Right lobe of liver (tissue), 6 donors: ENCODE results near the gene THG1L. TPM values are rescaled to one million over a fixed set of nuclear protein-coding genes. Genes with fewer than 3 reads are reported as not detected.

ENCODE experiments used
- ATAC-seq, 4 donors: fragments of 200-7000 bp; cut with Tn5 transposase; one replicate each; pipeline ENCODE4 v1.9.1; 2020; ENCODE audit warnings: mild to moderate bottlenecking in 4 of 4, moderate library complexity in 4 of 4
- DNase-seq, 3 donors: peaks; one replicate each; pipeline ENCODE4 v3.0.0-alpha.2; 2020
- H3K27ac ChIP-seq, 3 donors: fragments of 200-600 bp; one replicate each; pipeline ENCODE4 v1.8.0; 2022
- H3K27me3 ChIP-seq, 2 donors: fragments of 200-600 bp; one replicate each; pipeline ENCODE4 v1.8.0; 2022
- H3K36me3 ChIP-seq, 4 donors: fragments of 200-600 bp; sonication (generic) in 1 of 4; one replicate each; pipeline versions ENCODE4 v1.5.1 to v1.8.0; 2017 to 2022; ENCODE audit warnings: control low read depth in 1 of 4
- H3K4me1 ChIP-seq, 4 donors: fragments of 200-600 bp; sonication (generic) in 1 of 4; one replicate each; pipeline versions ENCODE4 v1.5.1 to v1.8.0; 2017 to 2022; ENCODE audit warnings: control low read depth in 1 of 4
- H3K4me3 ChIP-seq, 3 donors: fragments of 200-600 bp; one replicate each; pipeline ENCODE4 v1.8.0; 2022
- H3K9me3 ChIP-seq, 4 donors: fragments of 200-600 bp; sonication (generic) in 1 of 4; one replicate each; pipeline versions ENCODE4 v1.5.1 to v1.8.0; 2017 to 2022; ENCODE audit warnings: control low read depth in 1 of 4
- CTCF ChIP-seq, 4 donors: fragments of 200-600 bp in 3 of 4; fragments of 450-650 bp in 1 of 4; IDR thresholded peaks; one replicate each; pipeline versions ENCODE4 v1.5.1 to v1.8.0; 2016 to 2022; ENCODE audit warnings: antibody characterized with exemption in 4 of 4, mild to moderate bottlenecking in 2 of 4
- POLR2A ChIP-seq: fragments of 450-650 bp; IDR thresholded peaks from one replicate; pipeline ENCODE4 v1.6.1; 2017; ENCODE audit warnings: antibody characterized with exemption, mild to moderate bottlenecking
- WGBS: methylation state at CpG from one replicate; pipeline ENCODE4 v1.1.6; 2018; ENCODE audit warnings: low coverage, low lambda C conversion rate; ENCODE audit not compliant: insufficient coverage; ENCODE audit errors: missing lambda C conversion rate; 5-methylcytosine and 5-hydroxymethylcytosine counted together
- intact Hi-C, 2 donors: fragments of 100-400 bp; cut with DNase I; formaldehyde crosslinking; loops; one replicate each; pipeline versions ENCODE4 v1.11.2 to v1.14.1; 2022
- total RNA-seq, 6 experiments: library from RNA; depleted of rRNA in 2 of 6; stranded (reverse); fragments of >200 nt in 2 of 6; fragmentation: NEBNext Ultra II Directional in 3 of 6; extraction: Animal tissue kit (Norgen Biotek cat#: 25700) in 3 of 6; gene quantifications; one replicate each; pipeline versions ENCODE4 v1.1.0 to v1.2.4, GENCODE V29; 2016 to 2023
- donor health status: DM: no; HTN: yes; CAD: no.
- donor health status: DM: no; HTN: no; CAD: no.
- donor health status: DM: no; HTN: no; CAD: no.
- donor health status: DM: no; HTN: yes; CAD: no.
- donor health status: DM: no; HTN: yes; CAD: no.

Gene THG1L
- total RNA-seq, 6 experiments from 2014 or later = 3.3 to 7.8 (median 5.5) TPM

GRCh38 chr5:157732596-157733262, 1.5 kb downstream of the THG1L start:
- Histone ChIP-seq H3K27ac (no peak overlapping the region), H3K9me3 (no peaks in the 10 kb centered on the region), H3K27me3 (no peaks in the 10 kb centered on the region), H3K36me3 (peaks cover 0 to 13% (median under 1%) of the 10 kb centered on the region in 4 donors), H3K4me1 (peaks cover 0 to 4% (median 0%) of the 10 kb centered on the region in 4 donors), H3K4me3 (no peak overlapping the region)
- intact Hi-C loops = no loop called here
- DNase-seq (no peak), ATAC-seq (no peak)
- 89% methylated on average over 8 of the region's 8 CpGs for WGBS
- TF ChIP-seq CTCF (IDR thresholded peaks at IDR 0.05) = no peak
- TF ChIP-seq POLR2A = no peak

GRCh38 chr5:157734436-157734835, 3.2 kb downstream of the THG1L start:
- Histone ChIP-seq H3K4me1 (peaks cover 0 to 4% (median 0%) of the 10 kb centered on the region in 4 donors), H3K9me3 (no peaks in the 10 kb centered on the region), H3K36me3 (peaks cover 0 to 22% (median under 1%) of the 10 kb centered on the region in 4 donors), H3K4me3 (no peak overlapping the region), H3K27ac (no peak overlapping the region), H3K27me3 (no peaks in the 10 kb centered on the region)
- DNase-seq = no peak
- ATAC-seq = no peak
- WGBS = 83% methylated on average over 4 of the region's 7 CpGs
- no peak for TF ChIP-seq CTCF (IDR thresholded peaks at IDR 0.05)
- TF ChIP-seq POLR2A = no peak
- intact Hi-C loops = no loop called here

- Histone ChIP-seq H3K4me3 (no peak overlapping the region), H3K36me3 (peaks cover 0 to 23% (median under 1%) of the 10 kb centered on the region in 4 donors), H3K27me3 (no peaks in the 10 kb centered on the region), H3K4me1 (no peaks in the 10 kb centered on the region), H3K9me3 (no peaks in the 10 kb centered on the region), H3K27ac (no peak overlapping the region)
- intact Hi-C loops = no loop called here
- TF ChIP-seq CTCF (IDR thresholded peaks at IDR 0.05) (no peak), POLR2A (no peak)
- no peak for DNase-seq
- 98% methylated on average over 6 of the region's 6 CpGs for WGBS
- ATAC-seq = no peak
Measured at GRCh38 chr5:157735991-157736390, 4.8 kb downstream of the THG1L start.

GRCh38 chr5:157739388-157740228, 8.4 kb downstream of the THG1L start:
- Histone ChIP-seq H3K27ac (no peak overlapping the region), H3K4me1 (peaks cover 0 to 9% (median 0%) of the 10 kb centered on the region in 4 donors), H3K4me3 (no peak overlapping the region), H3K27me3 (no peaks in the 10 kb centered on the region), H3K9me3 (no peaks in the 10 kb centered on the region), H3K36me3 (peaks cover 0 to 23% (median under 1%) of the 10 kb centered on the region in 4 donors)
- ATAC-seq (no peak), DNase-seq (no peak)
- intact Hi-C loops = no loop called here
- WGBS = 82% methylated on average over 11 of the region's 12 CpGs
- no peak for TF ChIP-seq POLR2A
- no peak for TF ChIP-seq CTCF (IDR thresholded peaks at IDR 0.05)
